Measurements from ENCODE around the gene HCK.

HCK gene

DNA sequence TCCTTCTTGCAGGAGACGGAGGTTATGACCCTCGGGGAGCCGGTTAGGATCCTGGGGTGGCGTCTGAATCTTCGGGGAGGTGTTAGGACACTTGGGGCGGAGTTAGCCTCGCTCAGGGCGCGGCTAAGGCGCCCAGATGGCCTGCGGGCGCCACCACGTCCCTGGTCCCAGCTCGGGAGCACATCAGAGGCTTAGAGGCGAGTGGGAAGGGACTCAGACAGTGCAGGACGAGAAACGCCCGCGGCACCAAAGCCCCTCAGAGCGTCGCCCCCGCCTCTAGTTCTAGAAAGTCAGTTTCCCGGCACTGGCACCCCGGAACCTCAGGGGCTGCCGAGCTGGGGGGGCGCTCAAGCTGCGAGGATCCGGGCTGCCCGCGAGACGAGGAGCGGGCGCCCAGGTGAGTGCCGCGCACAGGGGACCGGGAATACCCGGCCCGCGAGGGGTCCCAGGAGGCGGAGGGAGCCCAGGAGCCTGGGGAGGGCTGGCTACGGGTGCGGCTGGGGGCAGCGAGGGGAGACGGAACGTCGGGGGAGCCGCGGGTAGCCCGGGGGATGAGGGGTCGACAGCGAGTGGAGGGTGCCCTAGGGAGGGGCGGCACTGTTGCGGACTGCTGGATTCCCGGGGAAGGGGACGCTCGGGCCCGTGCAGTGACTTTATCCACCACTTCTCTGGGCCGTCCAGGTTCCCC, at the start of gene HCK:
HCK (plus strand) TSS at position 153 of the 688 bp plus-strand sequence.
- no peak for DNase-seq

GRCh38 chr20:32003325-32003724, 48.7 kb upstream of the HCK start:
- no peak for DNase-seq

DNA sequence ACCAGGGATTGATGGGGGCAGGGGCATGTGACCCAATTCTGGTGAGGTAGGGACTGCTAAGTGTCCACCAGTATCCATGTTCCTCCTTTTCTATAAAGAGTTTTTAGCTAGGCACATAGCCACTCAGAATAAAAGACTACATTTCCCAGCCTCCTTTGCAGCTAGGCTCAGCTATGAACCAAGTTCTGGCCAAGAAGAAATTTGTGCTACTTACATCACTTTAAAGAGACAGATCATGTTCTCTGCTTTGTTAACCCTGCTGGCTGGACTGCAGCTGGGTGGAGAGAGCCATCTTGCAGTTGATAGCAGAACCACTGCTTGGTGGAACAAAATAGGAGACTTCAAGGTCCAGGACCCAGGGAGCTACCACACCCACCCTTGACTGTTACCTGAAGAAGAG, 47.1 kb upstream of the HCK start:
- no peak for DNase-seq

- no peak for DNase-seq
Observed at GRCh38 chr20:32006053-32006452, 46.0 kb upstream of the HCK start.

GRCh38 chr20:32006841-32007786, 44.9 kb upstream of the HCK start:
- no peak for DNase-seq

GRCh38 chr20:32007787-32008616, 44.0 kb upstream of the HCK start:
- DNase-seq, result no peak

- DNase-seq, result no peak
Observed at GRCh38 chr20:32009564-32009963, 42.5 kb upstream of the HCK start.

GRCh38 chr20:32010101-32010500, 41.9 kb upstream of the HCK start, which contains the start of gene CCM2L:
TSS of gene CCM2L (plus strand) at chr20:32010438. CDS start at chr20:32010455, 17 bp downstream.
- DNase-seq, result no peak

DNA sequence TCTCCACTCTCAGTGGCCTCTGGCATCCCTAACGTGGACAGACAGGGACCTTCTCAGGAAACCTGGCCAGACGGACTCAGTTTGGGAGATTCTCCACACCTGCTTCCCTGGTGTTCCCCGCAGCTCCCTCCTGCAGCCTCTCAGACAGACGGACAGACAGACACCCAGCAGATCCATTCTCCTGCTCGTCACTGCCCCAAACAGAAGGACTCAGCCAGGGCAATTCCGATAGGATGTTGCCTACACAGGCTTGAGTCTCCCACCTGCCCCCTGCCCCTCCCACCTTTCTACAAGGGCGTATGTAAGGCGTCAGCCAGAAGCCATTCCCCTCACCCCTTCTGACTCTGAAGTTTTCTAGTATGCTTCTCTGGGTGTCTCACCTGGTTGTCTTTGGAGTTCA, 41.4 kb upstream of the HCK start:
- no peak for DNase-seq

DNA sequence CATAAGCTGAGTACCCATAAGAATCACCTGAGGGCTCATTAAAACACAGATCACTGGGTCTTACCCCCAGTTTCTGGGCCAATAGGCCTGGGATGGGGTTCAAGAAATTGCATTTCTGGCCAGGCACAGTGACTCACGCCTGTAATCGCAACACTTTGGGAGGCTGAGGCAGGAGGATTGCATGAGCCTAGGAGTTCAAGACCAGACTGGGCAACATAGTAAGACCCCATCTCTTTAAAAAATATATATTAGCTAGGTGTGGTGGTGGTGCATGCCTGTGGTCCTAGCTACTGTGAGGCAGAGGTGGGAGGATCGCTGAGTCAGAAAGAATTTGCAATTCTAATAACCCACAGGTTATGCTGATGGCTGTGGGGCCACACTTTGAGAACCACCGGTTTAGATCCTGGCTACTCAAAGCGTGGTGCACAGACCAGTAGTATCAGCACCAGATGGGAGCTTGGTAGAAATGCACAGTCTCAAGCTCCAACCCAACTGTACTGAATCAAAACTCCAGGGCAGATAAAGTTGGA, 39.8 kb upstream of the HCK start:
- DNase-seq, result no peak

- DNase-seq, result no peak
Observed at GRCh38 chr20:32013326-32013725, 38.7 kb upstream of the HCK start.

GRCh38 chr20:32017711-32018251, 34.3 kb upstream of the HCK start:
- no peak for DNase-seq

DNA sequence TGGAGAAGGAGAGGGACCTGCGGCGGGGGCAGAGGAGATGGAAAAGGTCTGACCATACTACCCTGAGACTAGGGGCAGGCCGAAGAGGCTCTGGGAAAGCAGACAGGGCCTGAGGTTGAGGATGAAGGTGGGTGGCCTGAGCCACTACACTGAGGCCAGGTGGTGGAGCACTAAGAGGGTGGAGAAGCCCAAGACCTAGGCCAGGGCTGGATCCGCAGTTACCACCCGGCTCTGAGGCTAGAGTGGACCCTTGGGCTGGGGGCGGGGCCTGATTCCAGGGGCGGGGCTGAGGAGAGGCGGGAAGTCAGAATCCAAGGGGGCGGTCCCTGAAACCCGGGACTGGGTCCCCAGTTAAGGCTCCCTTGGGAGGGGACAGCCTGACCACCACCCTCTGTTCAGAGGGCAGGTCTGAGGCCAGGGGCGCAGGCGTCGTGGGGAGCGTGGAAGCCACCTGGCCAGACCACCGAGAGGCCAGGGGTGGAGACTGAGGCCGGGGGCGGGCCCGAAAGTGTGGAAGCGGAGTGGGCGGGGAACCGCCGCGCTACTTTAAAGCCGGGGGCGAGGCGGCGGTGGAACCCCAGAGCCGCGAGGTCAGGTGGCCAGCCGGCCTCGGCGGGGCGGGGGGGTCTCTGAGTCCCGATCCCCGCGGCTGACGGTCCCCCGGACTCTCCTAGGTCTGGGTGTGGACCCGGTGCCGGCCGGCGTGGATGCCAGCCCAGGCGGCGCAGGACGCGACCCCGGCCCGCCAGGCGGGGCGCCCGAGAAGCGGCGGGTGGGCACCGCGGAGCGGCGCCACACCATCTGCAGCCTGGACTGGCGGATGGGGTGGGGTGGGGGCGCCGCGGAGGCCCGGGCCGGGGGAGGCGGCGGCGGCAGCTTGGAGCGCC, 33.5 kb upstream of the HCK start:
- no peak for DNase-seq

DNA sequence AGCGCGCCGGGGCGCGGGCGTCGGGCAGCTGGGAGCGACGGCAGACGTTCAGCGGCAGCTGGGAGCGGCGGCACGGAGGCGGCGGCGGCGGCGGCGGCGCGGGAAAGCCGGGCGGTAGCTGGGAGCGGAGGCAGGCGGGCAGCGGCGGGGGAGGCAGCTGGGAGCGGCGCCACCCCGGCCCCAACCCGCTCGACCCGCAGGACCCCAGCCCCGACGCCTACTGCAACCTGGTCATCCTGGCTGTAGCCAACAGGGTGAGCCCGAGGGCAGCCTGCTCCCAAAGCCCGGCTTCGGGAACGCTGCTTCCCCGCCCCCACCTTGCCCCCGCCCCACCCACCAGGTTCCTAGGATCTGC, 32.9 kb upstream of the HCK start:
- no peak for DNase-seq

DNA sequence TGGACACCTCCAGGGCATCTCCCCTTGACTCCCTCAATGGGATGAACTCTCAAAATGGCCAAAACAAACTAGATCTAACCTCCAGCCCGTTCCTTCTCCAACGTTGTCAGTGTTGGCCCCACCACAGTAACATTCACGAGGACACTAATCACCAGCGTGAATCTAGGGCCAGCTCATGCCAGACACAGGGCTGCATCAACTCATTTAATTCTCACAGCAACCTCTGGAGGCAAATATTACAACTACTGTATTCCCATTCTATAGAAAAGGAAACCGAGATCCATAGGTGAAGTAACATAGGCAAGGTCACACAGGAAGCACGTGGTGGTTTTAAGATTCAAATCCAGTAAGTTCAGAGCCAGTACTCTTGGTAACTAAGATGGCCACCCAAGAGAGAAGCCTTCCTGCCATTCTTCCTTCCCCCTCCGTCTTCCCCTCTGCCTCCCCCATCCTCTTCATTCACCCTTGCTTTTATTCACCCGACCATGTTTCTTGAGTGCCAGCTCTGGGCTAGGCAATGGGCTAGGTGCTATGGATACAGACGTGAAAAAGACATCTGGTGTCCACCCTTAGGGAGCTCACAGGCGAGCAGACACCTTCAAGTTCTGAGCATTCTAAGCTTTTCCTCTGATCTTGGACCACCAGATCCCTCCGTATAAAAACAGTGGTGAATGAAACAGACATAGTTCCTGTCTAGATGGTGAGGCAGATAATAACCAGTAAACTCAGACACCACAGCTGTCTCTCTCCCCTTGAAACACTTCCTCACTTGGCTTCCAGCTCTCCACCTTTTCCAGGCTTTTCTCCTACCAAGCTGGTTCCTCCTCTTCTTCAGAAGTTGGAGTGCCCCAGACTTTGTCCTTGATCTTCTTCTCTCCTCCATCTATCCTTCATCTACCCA, 32.2 kb upstream of the HCK start:
- DNase-seq, result no peak

DNA sequence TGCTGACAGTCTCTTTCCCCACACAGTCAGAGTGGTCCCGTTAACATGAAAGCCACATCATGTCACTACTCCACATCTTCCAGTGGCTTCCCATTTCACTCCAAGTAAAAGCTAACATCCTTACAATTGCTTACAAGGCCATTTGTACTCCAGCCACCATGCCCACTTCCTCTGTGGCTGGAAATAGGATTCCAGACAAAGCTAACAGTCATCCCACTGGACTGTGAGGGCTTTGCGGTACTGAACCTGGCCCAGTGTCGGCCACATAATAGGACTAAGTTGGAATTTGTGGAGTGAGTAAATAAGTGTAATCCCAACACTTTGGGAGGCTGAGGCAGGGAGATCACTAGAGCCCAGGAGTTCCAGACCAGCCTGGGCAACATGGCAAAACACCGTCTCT, 31.0 kb upstream of the HCK start:
- DNase-seq, result no peak

DNA sequence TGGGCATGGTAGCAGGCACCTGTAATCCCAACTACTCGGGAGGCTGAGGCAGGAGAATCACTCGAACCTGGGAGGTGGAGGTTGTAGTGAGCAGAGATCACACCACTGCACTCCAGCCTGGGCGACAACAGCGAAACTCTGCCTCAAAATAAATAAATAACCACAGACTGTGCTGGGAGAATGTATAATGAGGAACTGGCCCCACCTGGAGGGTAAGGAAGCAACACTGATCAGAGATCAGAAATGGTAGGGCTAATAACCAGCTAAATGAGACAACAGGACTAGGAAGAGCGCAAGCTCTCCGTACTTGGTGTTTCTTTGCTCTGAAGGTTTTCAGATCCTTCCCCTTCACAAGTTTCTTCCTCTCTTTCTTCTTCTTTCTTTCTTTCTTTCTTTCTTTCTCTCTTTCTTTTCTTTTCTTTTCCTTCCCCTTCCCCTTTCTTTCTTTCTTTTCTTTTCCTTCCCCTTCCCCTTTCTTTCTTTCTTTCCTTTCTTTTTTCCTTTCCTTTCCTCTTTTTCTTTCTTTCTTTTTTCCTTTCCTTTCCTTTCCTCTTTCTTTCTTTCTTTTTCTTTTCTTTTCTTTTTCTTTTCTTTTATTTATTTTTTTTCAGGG, 27.3 kb upstream of the HCK start:
- DNase-seq, result no peak

GRCh38 chr20:32027643-32028042, 24.4 kb upstream of the HCK start:
- DNase-seq, result no peak

DNA sequence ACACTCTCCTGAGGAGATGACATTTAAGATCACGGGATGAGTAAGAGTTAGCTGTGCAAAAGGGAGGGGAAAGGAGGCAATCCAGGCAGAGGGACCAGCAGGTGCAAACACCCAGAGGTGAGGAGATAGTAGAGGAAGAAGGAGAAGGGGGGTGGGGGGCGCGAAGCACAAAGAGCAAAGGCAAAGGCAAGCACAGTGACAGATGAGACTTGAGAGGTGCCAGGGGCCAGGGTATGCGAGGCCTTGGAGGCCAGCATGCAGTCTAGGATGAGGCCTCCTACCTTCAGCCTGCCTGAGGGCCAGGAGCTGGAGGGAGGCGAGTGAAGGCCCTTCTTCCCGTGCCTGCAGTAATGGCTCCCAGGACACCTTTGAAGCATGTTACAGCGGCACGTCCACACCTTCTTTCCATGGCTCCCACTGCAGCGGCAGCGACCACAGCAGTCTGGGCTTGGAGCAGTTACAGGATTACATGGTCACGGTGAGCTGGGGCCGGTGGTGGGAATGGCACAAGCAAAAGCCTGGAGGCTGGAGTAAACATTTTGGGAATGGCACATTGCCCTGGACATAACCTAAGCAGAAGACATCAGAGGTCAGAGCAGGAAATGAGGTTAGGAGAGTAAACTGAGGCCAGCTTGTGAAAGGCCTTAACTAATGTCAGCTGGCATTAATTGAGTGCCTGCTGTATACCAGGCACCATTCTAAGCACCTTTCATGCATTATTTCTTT, 23.2 kb upstream of the HCK start:
- no peak for DNase-seq
